PC-3 (cell line): ENCODE measurements around the gene CPT2. TPM values are rescaled to one million over a fixed set of nuclear protein-coding genes. Genes with fewer than 3 reads are reported as not detected.
"Not testable (repeated sequence)": the region's sequence is repeated elsewhere in the genome, so short reads cannot be mapped to it uniquely, and the experiment has no call there.

Experiments used
- ATAC-seq: fragments of 200-7000 bp; cut with Tn5 transposase; 2 replicates; pipeline ENCODE4 v1.9.1; 2020; ENCODE audit warnings: mild to moderate bottlenecking, moderate library complexity
- BruUV-seq: library from RNA; stranded (reverse); fragments of 400-500 nt; replicated peaks from 2 replicates; lab custom pipeline; 2021; lab: Mats Ljungman, UMichigan
- CTCF ChIA-PET: fragments of 300-600 bp; sonication (Branson Sonifier 250); formaldehyde crosslinking; loops from one replicate; lab custom pipeline; 2022; ENCODE audit warnings: antibody characterized with exemption; lab: Charles Lee
- POLR2A ChIA-PET: fragments of 300-600 bp; sonication (Branson Sonifier 250); formaldehyde crosslinking; loops from one replicate; lab custom pipeline; 2022; ENCODE audit warnings: antibody characterized with exemption; ENCODE audit not compliant: unreplicated experiment; lab: Charles Lee
- DNase-seq: peaks from one replicate; pipeline ENCODE4 v3.0.0-alpha.2; 2015
- H2AFZ ChIP-seq: fragments of 300-600 bp; sonication (generic); 2 replicates; pipeline ENCODE4 v1.6.0; 2016; ENCODE audit warnings: antibody characterized with exemption, low read length
- H3F3A ChIP-seq: fragments of 300-600 bp; sonication (generic); one replicate; pipeline ENCODE4 v1.6.0; 2017; ENCODE audit warnings: antibody characterized with exemption, low read length, control low read depth, mild to moderate bottlenecking; ENCODE audit not compliant: unreplicated experiment
- H3K27ac ChIP-seq: fragments of 300-600 bp; sonication (generic); 2 replicates; pipeline ENCODE4 v1.5.1; 2016; ENCODE audit warnings: mild to moderate bottlenecking, low read length
- H3K27me3 ChIP-seq: fragments of 300-600 bp; sonication (generic); 2 replicates; pipeline ENCODE4 v1.6.1; 2016; ENCODE audit warnings: low read length, mixed read lengths
- H3K36me3 ChIP-seq: fragments of 300-600 bp; sonication (generic); 2 replicates; pipeline ENCODE4 v1.6.1; 2016; ENCODE audit warnings: low read depth, mixed run types, low read length, mixed read lengths
- H3K4me1 ChIP-seq: fragments of 300-600 bp; sonication (generic); 2 replicates; pipeline ENCODE4 v1.5.1; 2016; ENCODE audit warnings: low read length; ENCODE audit not compliant: insufficient read depth
- H3K4me2 ChIP-seq: fragments of 300-600 bp; sonication (generic); 2 replicates; pipeline ENCODE4 v1.6.0; 2016; ENCODE audit warnings: low read length
- H3K4me3 ChIP-seq: fragments of 300-600 bp; sonication (generic); 2 replicates; pipeline ENCODE4 v1.5.1; 2016; ENCODE audit warnings: mild to moderate bottlenecking, low read length, mixed read lengths
- H3K79me2 ChIP-seq: fragments of 300-600 bp; sonication (generic); 2 replicates; pipeline ENCODE4 v1.6.1; 2017; ENCODE audit warnings: low read length, mixed read lengths
- H3K9ac ChIP-seq: fragments of 300-600 bp; sonication (generic); 2 replicates; pipeline ENCODE4 v1.6.0; 2016; ENCODE audit warnings: mild to moderate bottlenecking, low read length
- H3K9me2 ChIP-seq: fragments of 300-600 bp; sonication (generic); replicated peaks from 2 replicates; pipeline ENCODE4 v1.6.1; 2016; ENCODE audit warnings: mixed run types, low read length, mixed read lengths
- H3K9me3 ChIP-seq: fragments of 300-600 bp; sonication (generic); 2 replicates; pipeline ENCODE4 v1.6.1; 2016; ENCODE audit warnings: low read length, mixed read lengths
- H4K20me1 ChIP-seq: fragments of 300-600 bp; sonication (generic); 2 replicates; pipeline ENCODE4 v1.6.1; 2016; ENCODE audit warnings: low read length, mixed read lengths
- CTCF ChIP-seq: fragments of 300-600 bp; sonication (generic); conservative IDR thresholded peaks from 2 replicates; pipeline ENCODE4 v1.5.1; 2017; ENCODE audit warnings: antibody characterized with exemption, low read depth, mild to moderate bottlenecking, low read length
- EZH2 ChIP-seq: fragments of 300-600 bp; sonication (generic); IDR thresholded peaks from one replicate; pipeline ENCODE4 v1.6.1; 2017; ENCODE audit warnings: antibody characterized with exemption, mild to moderate bottlenecking, low read length; ENCODE audit not compliant: unreplicated experiment
- EZH2phosphoT487 ChIP-seq: fragments of 300-600 bp; sonication (generic); IDR thresholded peaks from 2 replicates; pipeline ENCODE4 v1.6.1; 2018; ENCODE audit warnings: mild to moderate bottlenecking, antibody characterized with exemption, low read length, borderline replicate concordance
- intact Hi-C: fragments of 100-400 bp; cut with micrococcal nuclease; formaldehyde crosslinking; loops from 2 replicates; pipeline ENCODE4 v1.9.0; 2023
- total RNA-seq: library from RNA; depleted of rRNA; stranded (reverse); fragments of >200 nt; gene quantifications from 2 replicates; pipeline ENCODE4 v1.2.3, GENCODE V29; 2014

The CPT2 gene
- total RNA-seq, 1 experiment from 2014 or later: 27.1 TPM

GRCh38 chr1:53205496-53205895, 8.9 kb downstream of the CPT2 start:
- H2AFZ ChIP-seq, BruUV-seq, H3K9ac ChIP-seq, H3F3A ChIP-seq, H4K20me1 ChIP-seq, H3K9me3 ChIP-seq, H3K9me2 ChIP-seq, H3K27ac ChIP-seq, ATAC-seq, H3K4me3 ChIP-seq, H3K79me2 ChIP-seq, DNase-seq, H3K4me1 ChIP-seq, intact Hi-C loops, H3K4me2 ChIP-seq, CTCF ChIA-PET, POLR2A ChIA-PET, H3K27me3 ChIP-seq: not testable (repeated sequence)
- H3K36me3 ChIP-seq: peaks cover 57% of the 10 kb centered on the region

GRCh38 chr1:53206083-53206685, 9.6 kb downstream of the CPT2 start:
- peaks cover 58% of the 10 kb centered on the region for H3K36me3 ChIP-seq
- H4K20me1 ChIP-seq, POLR2A ChIA-PET, H3K4me1 ChIP-seq, H3K4me3 ChIP-seq, H3K9ac ChIP-seq, CTCF ChIA-PET, DNase-seq, BruUV-seq, ATAC-seq, H3K9me2 ChIP-seq, H3K79me2 ChIP-seq, H3K27ac ChIP-seq, H2AFZ ChIP-seq, intact Hi-C loops, H3K4me2 ChIP-seq, H3F3A ChIP-seq, H3K27me3 ChIP-seq, H3K9me3 ChIP-seq: not testable (repeated sequence)

DNA sequence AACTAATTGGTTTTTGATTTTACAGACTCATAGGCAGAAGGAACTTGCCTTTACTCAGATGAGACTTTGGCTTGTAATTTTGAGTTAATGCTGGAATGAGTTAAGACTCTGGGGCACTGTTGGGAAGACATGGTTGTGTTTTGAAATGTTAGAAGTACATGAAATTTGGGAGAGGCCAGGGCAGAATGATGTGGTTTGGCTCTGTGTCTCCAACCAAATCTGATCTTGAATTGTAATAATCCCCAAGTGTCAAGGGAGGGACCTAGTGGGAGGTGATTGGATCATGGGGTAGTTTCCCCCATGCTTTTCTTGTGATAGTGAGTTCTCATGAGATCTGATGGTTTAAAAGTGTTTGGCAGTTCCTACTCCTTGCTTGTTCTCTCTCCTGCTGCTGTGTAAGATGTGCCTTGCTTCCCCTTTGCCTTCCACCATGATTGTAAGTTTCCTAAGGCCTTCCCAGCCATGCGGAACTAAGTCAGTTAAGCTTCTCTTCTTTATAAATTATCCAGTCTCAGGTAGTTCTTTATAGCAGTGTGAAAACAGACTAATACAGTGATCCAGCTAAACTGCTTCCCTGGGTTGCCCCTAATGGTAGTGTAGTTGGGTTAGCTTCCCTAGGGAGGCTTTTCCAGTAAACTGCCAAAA, 10.2 kb downstream of the CPT2 start:
- peaks cover 58% of the 10 kb centered on the region for H3K36me3 ChIP-seq
- POLR2A ChIA-PET: no interaction called here
- H3K9ac ChIP-seq: no peak overlapping the region

More for the DNA sequence above, 10.2 kb downstream of the CPT2 start:
- Histone ChIP-seq H3K4me2 (no peak overlapping the region), H3K9me2 (no peaks in the 10 kb centered on the region), H3F3A (no peaks in the 10 kb centered on the region), H3K4me3 (no peak overlapping the region), H2AFZ (no peak overlapping the region), H3K4me1 (no peaks in the 10 kb centered on the region), H3K79me2 (no peaks in the 10 kb centered on the region), H4K20me1 (no peaks in the 10 kb centered on the region), H3K27ac (no peak overlapping the region), H3K27me3 (no peaks in the 10 kb centered on the region), H3K9me3 (no peaks in the 10 kb centered on the region)
- BruUV-seq: no TSS peak
- CTCF ChIA-PET: no interaction called here
- ATAC-seq (no peak), DNase-seq (no peak)
- intact Hi-C loops: no loop called here
- TF ChIP-seq CTCF (no peak), EZH2phosphoT487 (no peak), EZH2 (no peak)
